ENCODE measurements around the gene MLPH. TPM values are rescaled to one million over a fixed set of nuclear protein-coding genes. Genes with fewer than 3 reads are reported as not detected.

Gene MLPH
- total and polyA plus RNA-seq, 4 donors = 71.0 to 295 (median 192) TPM

DNA sequence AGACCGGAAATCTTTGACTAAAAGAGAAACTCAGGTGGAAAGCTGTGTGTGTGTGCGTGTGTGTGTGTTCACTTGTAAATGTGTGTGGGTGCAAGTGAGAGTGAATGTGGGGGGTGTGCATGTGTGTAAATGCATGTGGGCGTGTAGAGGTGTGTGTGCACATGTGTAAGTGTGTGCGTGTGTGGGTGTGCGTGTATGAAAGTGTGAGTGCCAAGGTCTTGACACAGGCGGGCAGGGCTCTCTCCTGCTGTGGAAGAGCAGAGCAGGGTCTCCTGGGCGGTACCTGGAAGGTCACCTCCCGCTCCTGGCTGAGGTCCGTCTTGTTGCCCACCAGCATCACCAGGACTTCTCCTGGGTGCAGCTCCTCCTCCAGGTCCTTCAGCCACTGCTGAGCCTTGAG is 89.9 kb downstream of the MLPH start:
- H3K9me3 ChIP-seq (ENCODE audit: control insufficient read depth in 4 of 4, insufficient read depth in 3 of 4, low read length in 3 of 4) = no peaks in the 10 kb centered on the region
- no peak for TF ChIP-seq CTCF (IDR thresholded peaks at IDR 0.05; ENCODE audit: control extremely low read depth, extremely low read depth)
- peaks cover 0 to 9% (median 3%) of the 10 kb centered on the region in 5 donors for H3K4me1 ChIP-seq (ENCODE audit: control insufficient read depth in 5 of 5, insufficient read depth in 5 of 5, low read length in 5 of 5)
- DNase-seq (no peak), ATAC-seq (ENCODE audit: insufficient read depth, low FRiP score) (no peak)
- no peak overlapping the region for H3K9ac ChIP-seq (ENCODE audit: insufficient read depth in 1 of 2, low read length in 2 of 2)
- H3K36me3 ChIP-seq (ENCODE audit: control insufficient read depth in 4 of 4, insufficient read depth in 4 of 4, low read length in 4 of 4) = peaks cover 0 to 2% (median 0%) of the 10 kb centered on the region in 4 donors
- H3K4me3 ChIP-seq = no peak overlapping the region
- H3K27ac ChIP-seq (ENCODE audit: low read depth in 1 of 2, low read length in 1 of 2) = no peak overlapping the region
- WGBS, 2 donors = 88 to 93% methylated on average over 9 of the region's 9 CpGs
- no peaks in the 10 kb centered on the region for H3K27me3 ChIP-seq (ENCODE audit: control insufficient read depth in 3 of 3, insufficient read depth in 3 of 3, low read length in 2 of 3)

DNA sequence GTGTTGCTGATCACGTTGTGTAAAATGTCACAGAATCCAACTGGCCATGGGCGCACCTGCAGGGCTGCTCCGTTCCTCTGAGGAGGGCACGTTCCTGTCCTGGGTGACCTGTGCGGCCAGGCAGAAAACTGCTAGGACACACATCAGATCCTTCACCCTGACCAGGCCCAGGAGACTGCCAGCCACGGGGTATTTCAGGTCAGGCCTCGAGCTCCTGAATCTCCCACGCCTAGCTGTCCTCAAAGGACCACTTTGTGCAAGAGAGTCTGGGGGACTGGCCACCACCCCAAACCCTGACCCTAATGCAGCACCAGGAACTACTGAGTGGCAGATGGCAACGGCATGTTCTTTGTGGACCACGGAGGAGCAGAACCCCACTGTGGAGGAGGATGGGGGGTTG is 90.4 kb downstream of the MLPH start:
- TF ChIP-seq CTCF (IDR thresholded peaks at IDR 0.05; ENCODE audit: control extremely low read depth, extremely low read depth) = no peak
- no peak overlapping the region for H3K4me3 ChIP-seq
- 94 to 95% methylated on average over 10 of the region's 10 CpGs for WGBS, 2 donors
- DNase-seq (no peak), ATAC-seq (ENCODE audit: insufficient read depth, low FRiP score) (no peak)
- H3K27ac ChIP-seq (ENCODE audit: low read depth in 1 of 2, low read length in 1 of 2) = no peak overlapping the region
- H3K27me3 ChIP-seq (ENCODE audit: control insufficient read depth in 3 of 3, insufficient read depth in 3 of 3, low read length in 2 of 3) = no peaks in the 10 kb centered on the region
- peaks cover 0 to 2% (median 0%) of the 10 kb centered on the region in 4 donors for H3K36me3 ChIP-seq (ENCODE audit: control insufficient read depth in 4 of 4, insufficient read depth in 4 of 4, low read length in 4 of 4)
- no peak overlapping the region for H3K9ac ChIP-seq (ENCODE audit: insufficient read depth in 1 of 2, low read length in 2 of 2)
- no peaks in the 10 kb centered on the region for H3K9me3 ChIP-seq (ENCODE audit: control insufficient read depth in 4 of 4, insufficient read depth in 3 of 4, low read length in 3 of 4)
- peaks cover 0 to 9% (median 3%) of the 10 kb centered on the region in 5 donors for H3K4me1 ChIP-seq (ENCODE audit: control insufficient read depth in 5 of 5, insufficient read depth in 5 of 5, low read length in 5 of 5)

- ATAC-seq (ENCODE audit: insufficient read depth, low FRiP score) (no peak), DNase-seq (no peak)
- Histone ChIP-seq H3K9ac (ENCODE audit: insufficient read depth in 1 of 2, low read length in 2 of 2) (no peak overlapping the region), H3K27me3 (ENCODE audit: control insufficient read depth in 3 of 3, insufficient read depth in 3 of 3, low read length in 2 of 3) (no peaks in the 10 kb centered on the region), H3K9me3 (ENCODE audit: control insufficient read depth in 4 of 4, insufficient read depth in 3 of 4, low read length in 3 of 4) (no peaks in the 10 kb centered on the region), H3K4me1 (ENCODE audit: control insufficient read depth in 5 of 5, insufficient read depth in 5 of 5, low read length in 5 of 5) (peaks cover 0 to 9% (median 3%) of the 10 kb centered on the region in 5 donors), H3K36me3 (ENCODE audit: control insufficient read depth in 4 of 4, insufficient read depth in 4 of 4, low read length in 4 of 4) (peaks cover 0 to 2% (median 0%) of the 10 kb centered on the region in 4 donors), H3K4me3 (no peak overlapping the region), H3K27ac (ENCODE audit: low read depth in 1 of 2, low read length in 1 of 2) (no peak overlapping the region)
- no peak for TF ChIP-seq CTCF (IDR thresholded peaks at IDR 0.05; ENCODE audit: control extremely low read depth, extremely low read depth)
- 92 to 93% methylated on average over 26 of the region's 26 CpGs for WGBS, 2 donors
Measured at GRCh38 chr2:237577956-237578870, 91.2 kb downstream of the MLPH start.

Data from lung (tissue), 12 donors.